OCI-LY3 (cell line): ENCODE results near the gene FASLG.

Experiments used
- EZH2phosphoT487 ChIP-seq: fragments of 200-600 bp; shearing (Covaris generic); IDR thresholded peaks from 2 replicates; pipeline ENCODE4 v1.6.1; 2018; ENCODE audit warnings: antibody characterized with exemption, mixed run types, low read depth
- TF ChIP-seq, protein P1 (sequence below): fragments of 200-600, 300-600 bp; sonication (generic); IDR thresholded peaks from 2 replicates; pipeline ENCODE4 v1.5.1; 2014; ENCODE audit warnings: antibody characterized with exemption, low read length, low read depth

GRCh38 chr1:172711558-172711957 is 52.7 kb downstream of the FASLG start:
- TF ChIP-seq, protein P1, sequence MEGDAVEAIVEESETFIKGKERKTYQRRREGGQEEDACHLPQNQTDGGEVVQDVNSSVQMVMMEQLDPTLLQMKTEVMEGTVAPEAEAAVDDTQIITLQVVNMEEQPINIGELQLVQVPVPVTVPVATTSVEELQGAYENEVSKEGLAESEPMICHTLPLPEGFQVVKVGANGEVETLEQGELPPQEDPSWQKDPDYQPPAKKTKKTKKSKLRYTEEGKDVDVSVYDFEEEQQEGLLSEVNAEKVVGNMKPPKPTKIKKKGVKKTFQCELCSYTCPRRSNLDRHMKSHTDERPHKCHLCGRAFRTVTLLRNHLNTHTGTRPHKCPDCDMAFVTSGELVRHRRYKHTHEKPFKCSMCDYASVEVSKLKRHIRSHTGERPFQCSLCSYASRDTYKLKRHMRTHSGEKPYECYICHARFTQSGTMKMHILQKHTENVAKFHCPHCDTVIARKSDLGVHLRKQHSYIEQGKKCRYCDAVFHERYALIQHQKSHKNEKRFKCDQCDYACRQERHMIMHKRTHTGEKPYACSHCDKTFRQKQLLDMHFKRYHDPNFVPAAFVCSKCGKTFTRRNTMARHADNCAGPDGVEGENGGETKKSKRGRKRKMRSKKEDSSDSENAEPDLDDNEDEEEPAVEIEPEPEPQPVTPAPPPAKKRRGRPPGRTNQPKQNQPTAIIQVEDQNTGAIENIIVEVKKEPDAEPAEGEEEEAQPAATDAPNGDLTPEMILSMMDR, result no peak
- TF ChIP-seq EZH2phosphoT487, result no peak
